SK-N-SH treated with all-trans-retinoic acid at 6 μM for 48 hours (cell line): ENCODE data around the gene FOXP3.

ENCODE experiments used
- ARNTL ChIP-seq: fragments of 450-650 bp; formaldehyde crosslinking; IDR thresholded peaks from 2 replicates; pipeline ENCODE4 v1.5.0; 2020; ENCODE audit warnings: low read depth, mild to moderate bottlenecking, moderate library complexity, borderline replicate concordance
- CREB5 ChIP-seq: fragments of 250-450 bp; sonication (Bioruptor Pico); IDR thresholded peaks from 2 replicates; pipeline ENCODE4 v1.5.1; 2020; ENCODE audit warnings: low read depth, mild to moderate bottlenecking, moderate library complexity
- CSDC2 ChIP-seq: fragments of 250-450 bp; sonication (Bioruptor Pico); IDR thresholded peaks from 2 replicates; pipeline ENCODE4 v1.5.0; 2020; ENCODE audit warnings: mild to moderate bottlenecking, moderate library complexity
- CSRNP3 ChIP-seq: fragments of 250-450 bp; sonication (Bioruptor Pico); IDR thresholded peaks from 2 replicates; pipeline ENCODE4 v1.5.1; 2021; ENCODE audit warnings: mild to moderate bottlenecking, moderate library complexity
- GLIS3 ChIP-seq: fragments of 250-450 bp; sonication (Bioruptor Pico); IDR thresholded peaks from 2 replicates; pipeline ENCODE4 v1.5.0; 2020; ENCODE audit warnings: mild to moderate bottlenecking, moderate library complexity
- PATZ1 ChIP-seq: fragments of 250-450 bp; sonication (Bioruptor Pico); IDR thresholded peaks from 2 replicates; pipeline ENCODE4 v1.8.0; 2020; ENCODE audit warnings: mild to moderate bottlenecking, moderate library complexity, borderline replicate concordance
- PPARA ChIP-seq: fragments of 250-450 bp; sonication (Bioruptor Pico); IDR thresholded peaks from 2 replicates; pipeline ENCODE4 v1.5.0; 2020; ENCODE audit warnings: mild to moderate bottlenecking, borderline replicate concordance
- RARB ChIP-seq: fragments of 250-450 bp; sonication (Bioruptor Pico); IDR thresholded peaks from 2 replicates; pipeline ENCODE4 v1.8.0; 2021; ENCODE audit warnings: mild to moderate bottlenecking, moderate library complexity
- SNAI2 ChIP-seq: fragments of 250-450 bp; sonication (Bioruptor Pico); IDR thresholded peaks from 2 replicates; pipeline ENCODE4 v1.5.0; 2020; ENCODE audit warnings: mild to moderate bottlenecking, moderate library complexity
- TSHZ2 ChIP-seq: fragments of 250-450 bp; sonication (Bioruptor Pico); IDR thresholded peaks from 2 replicates; pipeline ENCODE4 v1.5.0; 2020; ENCODE audit warnings: mild to moderate bottlenecking, moderate library complexity
- ZFP30 ChIP-seq: fragments of 450-650 bp; formaldehyde crosslinking; IDR thresholded peaks from 2 replicates; pipeline ENCODE4 v1.5.0; 2022; ENCODE audit warnings: mild to moderate bottlenecking, moderate library complexity

GRCh38 chrX:49251325-49251724 lies 13.2 kb downstream of the FOXP3 start:
- TF ChIP-seq TSHZ2 (CRISPR knock-in tag) (no peak), PATZ1 (CRISPR knock-in tag) (no peak), GLIS3 (no peak), RARB (CRISPR knock-in tag) (no peak), SNAI2 (CRISPR knock-in tag) (no peak), PPARA (no peak), ZFP30 (no peak), ARNTL (no peak), CSDC2 (CRISPR knock-in tag) (no peak), CREB5 (CRISPR knock-in tag) (no peak), CSRNP3 (CRISPR knock-in tag) (no peak)
